HepG2 (cell line): Measurements from ENCODE around the gene ETHE1. TPM values are rescaled to one million over a fixed set of nuclear protein-coding genes. Genes with fewer than 3 reads are reported as not detected.

Source experiments
- ATAD3A ChIP-seq: sonication (generic); formaldehyde crosslinking; IDR thresholded peaks from 2 replicates; pipeline ENCODE4 v1.4.0; 2020; ENCODE audit warnings: missing genetic modification reagents
- GATAD1 ChIP-seq: IDR thresholded peaks from 2 replicates; pipeline ENCODE4 v1.6.1; 2016; ENCODE audit warnings: missing genetic modification reagents, missing compliant biosample characterization
- GFI1 ChIP-seq: sonication (generic); formaldehyde crosslinking; IDR thresholded peaks from 2 replicates; pipeline ENCODE4 v1.5.0; 2020; ENCODE audit warnings: missing genetic modification reagents, mild to moderate bottlenecking, borderline replicate concordance
- HOXD1 ChIP-seq: sonication (generic); formaldehyde crosslinking; IDR thresholded peaks from 2 replicates; pipeline ENCODE4 v1.5.0; 2020; ENCODE audit warnings: missing genetic modification reagents
- KDM6A ChIP-seq: IDR thresholded peaks from 2 replicates; pipeline ENCODE4 v1.6.1; 2016; ENCODE audit warnings: low read depth
- PAWR ChIP-seq: sonication (generic); formaldehyde crosslinking; IDR thresholded peaks from 2 replicates; pipeline ENCODE4 v1.4.0; 2020; ENCODE audit warnings: missing genetic modification reagents, mild to moderate bottlenecking, borderline replicate concordance
- PITX1 ChIP-seq: sonication (generic); formaldehyde crosslinking; IDR thresholded peaks from 2 replicates; pipeline ENCODE4 v1.5.1; 2020; ENCODE audit warnings: mild to moderate bottlenecking, missing genetic modification reagents
- PRDM4 ChIP-seq: sonication (generic); formaldehyde crosslinking; IDR thresholded peaks from 2 replicates; pipeline ENCODE4 v1.9.0; 2021; ENCODE audit warnings: missing genetic modification reagents, borderline replicate concordance
- SP2 ChIP-seq: sonication (generic); formaldehyde crosslinking; IDR thresholded peaks from 2 replicates; pipeline ENCODE4 v1.5.1; 2020; ENCODE audit warnings: mild to moderate bottlenecking, missing genetic modification reagents
- TOE1 ChIP-seq: sonication (generic); formaldehyde crosslinking; IDR thresholded peaks from 2 replicates; pipeline ENCODE4 v1.4.0; 2020; ENCODE audit warnings: mild to moderate bottlenecking, missing genetic modification reagents
- USF2 ChIP-seq, 2 experiments: sonication (generic) in 1 of 2; formaldehyde crosslinking in 1 of 2; IDR thresholded peaks; 2 replicates each; pipeline versions ENCODE4 v1.5.1 to v1.6.1; 2011 to 2020; ENCODE audit warnings: borderline replicate concordance in 1 of 2, low read depth in 1 of 2, low read length in 1 of 2, mild to moderate bottlenecking in 1 of 2, missing genetic modification reagents in 1 of 2, moderate library complexity in 1 of 2
- YY1 ChIP-seq: IDR thresholded peaks from 2 replicates; pipeline ENCODE4 v1.6.1; 2011; ENCODE audit warnings: low read length, low read depth, moderate library complexity, mild to moderate bottlenecking; ENCODE audit not compliant: insufficient read depth, insufficient replicate concordance
- ZFP36L2 ChIP-seq: sonication (generic); formaldehyde crosslinking; IDR thresholded peaks from 2 replicates; pipeline ENCODE4 v1.4.0; 2020; ENCODE audit warnings: missing genetic modification reagents
- ZKSCAN5 ChIP-seq: sonication (generic); formaldehyde crosslinking; IDR thresholded peaks from 2 replicates; pipeline ENCODE4 v1.5.1; 2020; ENCODE audit warnings: mild to moderate bottlenecking, missing genetic modification reagents
- ZNF205 ChIP-seq: IDR thresholded peaks from 2 replicates; pipeline ENCODE4 v1.6.1; 2018; ENCODE audit warnings: missing biosample characterization, missing genetic modification reagents
- ZNF883 ChIP-seq: sonication (generic); formaldehyde crosslinking; IDR thresholded peaks from 2 replicates; pipeline ENCODE4 v1.5.1; 2020; ENCODE audit warnings: mild to moderate bottlenecking, missing genetic modification reagents; ENCODE audit errors: not compliant biosample characterization
- polyA plus RNA-seq, 8 experiments: library from polyadenylated mRNA; depleted of rRNA in 3 of 8; stranded (reverse) in 7 of 8; unstranded in 1 of 8; fragments of >200 nt; fragmentation: Illumina TruSeq in 4 of 8; extraction: Trizol in 4 of 8; gene quantifications; 2 replicates each; pipeline versions ENCODE4 v1.2.1 to v1.2.3, GENCODE V29; 2011 to 2016; ENCODE audit warnings: low read depth in 4 of 8, missing spikeins in 1 of 8, mixed read lengths in 1 of 8; ENCODE audit not compliant: insufficient read depth in 1 of 8
- total RNA-seq, 5 experiments: library from RNA; depleted of rRNA; stranded (reverse); fragments of >200 nt; fragmentation: Illumina TruSeq; extraction: Trizol; gene quantifications; 2 replicates each; pipeline ENCODE4 v1.2.3, GENCODE V29; 2016; ENCODE audit warnings: low read depth in 1 of 5
- TF ChIP-seq, protein P1 (sequence below): IDR thresholded peaks from 2 replicates; pipeline ENCODE4 v1.6.1; 2016; ENCODE audit warnings: control low read depth
- TF ChIP-seq, protein P2 (sequence below): sonication (generic); formaldehyde crosslinking; IDR thresholded peaks from 2 replicates; pipeline ENCODE4 v1.8.0; 2022; ENCODE audit warnings: mild to moderate bottlenecking, missing genetic modification reagents, moderate library complexity

The ETHE1 gene
- total and polyA plus RNA-seq, 2 of the 13 experiments (the other 11 are each of a cell fraction or from before 2014, with no cell fraction given): 32.5 to 58.4 TPM

DNA sequence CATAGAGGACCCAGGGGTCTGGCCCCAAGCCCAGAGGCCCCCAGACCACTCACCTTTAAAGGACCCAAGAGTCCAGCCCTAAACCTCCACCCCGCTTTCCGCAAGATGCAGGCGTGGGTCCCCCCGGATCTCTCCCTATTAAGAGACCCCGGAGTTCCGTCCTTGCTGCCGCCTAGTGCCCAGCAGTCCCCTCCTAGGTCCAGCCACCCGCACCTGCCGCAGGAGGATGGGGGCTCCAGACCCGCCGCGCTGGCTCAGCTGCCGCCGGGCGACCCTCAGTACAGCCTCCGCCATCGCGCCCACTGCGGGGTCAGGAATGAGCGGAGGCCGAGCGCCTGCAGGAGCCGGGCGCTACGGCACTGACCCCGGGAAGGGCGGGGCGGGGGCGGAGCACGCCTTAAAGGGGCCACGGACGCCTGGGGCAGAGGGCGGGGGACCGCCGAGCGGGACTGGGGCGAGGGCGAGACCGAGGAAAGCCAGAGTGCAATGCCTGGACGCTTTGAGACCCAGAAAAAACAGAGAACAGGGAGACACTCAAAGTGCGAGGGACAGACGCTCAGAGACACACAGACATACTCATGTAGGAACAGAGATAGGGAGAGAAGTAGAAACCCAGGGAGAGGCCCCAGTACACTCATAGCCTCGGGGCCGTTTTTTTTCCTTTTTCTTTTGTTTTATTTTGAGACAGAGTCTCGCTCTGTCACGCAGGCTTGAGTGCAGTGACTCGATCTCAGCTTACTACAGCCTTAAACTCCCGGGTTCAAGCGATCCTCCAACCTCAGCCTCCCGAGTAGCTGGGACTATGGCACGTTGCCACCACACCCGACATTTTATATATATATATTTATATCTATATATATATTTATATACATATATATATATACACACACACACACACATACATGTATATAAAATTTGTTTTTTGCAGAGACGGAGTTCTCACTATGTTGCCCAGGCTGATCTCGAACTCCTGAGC lies at the start of gene ETHE1 (continued):
- TF ChIP-seq PRDM4 (no peak), TOE1 (CRISPR knock-in tag) (no peak), ATAD3A (CRISPR knock-in tag) (no peak), PAWR (CRISPR knock-in tag) (no peak), ZKSCAN5 (no peak), ZFP36L2 (CRISPR knock-in tag) (no peak), ZNF883 (CRISPR knock-in tag) (peak; percentile 26), PITX1 (CRISPR knock-in tag) (0 out of 2 replicates have a peak, but pooled peaks have one; percentile 30), KDM6A (CRISPR knock-in tag) (no peak), GFI1 (CRISPR knock-in tag) (no peak), GATAD1 (CRISPR knock-in tag) (peak; percentile 45; the same call in 1 of the 2 replicates), YY1 (peak; percentile 78), SP2 (CRISPR knock-in tag) (no peak), USF2 (IDR thresholded peaks at IDR 0.05; ENCODE audit: low read depth, low read length) (no peak), USF2 (CRISPR knock-in tag; IDR thresholded peaks at IDR 0.05; ENCODE audit: borderline replicate concordance) (no peak), HOXD1 (CRISPR knock-in tag) (no peak), ZNF205 (CRISPR knock-in tag) (no peak)
- TF ChIP-seq, protein P1, sequence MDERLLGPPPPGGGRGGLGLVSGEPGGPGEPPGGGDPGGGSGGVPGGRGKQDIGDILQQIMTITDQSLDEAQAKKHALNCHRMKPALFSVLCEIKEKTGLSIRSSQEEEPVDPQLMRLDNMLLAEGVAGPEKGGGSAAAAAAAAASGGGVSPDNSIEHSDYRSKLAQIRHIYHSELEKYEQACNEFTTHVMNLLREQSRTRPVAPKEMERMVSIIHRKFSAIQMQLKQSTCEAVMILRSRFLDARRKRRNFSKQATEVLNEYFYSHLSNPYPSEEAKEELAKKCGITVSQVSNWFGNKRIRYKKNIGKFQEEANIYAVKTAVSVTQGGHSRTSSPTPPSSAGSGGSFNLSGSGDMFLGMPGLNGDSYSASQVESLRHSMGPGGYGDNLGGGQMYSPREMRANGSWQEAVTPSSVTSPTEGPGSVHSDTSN (CRISPR knock-in tag): no peak
- TF ChIP-seq, protein P2, sequence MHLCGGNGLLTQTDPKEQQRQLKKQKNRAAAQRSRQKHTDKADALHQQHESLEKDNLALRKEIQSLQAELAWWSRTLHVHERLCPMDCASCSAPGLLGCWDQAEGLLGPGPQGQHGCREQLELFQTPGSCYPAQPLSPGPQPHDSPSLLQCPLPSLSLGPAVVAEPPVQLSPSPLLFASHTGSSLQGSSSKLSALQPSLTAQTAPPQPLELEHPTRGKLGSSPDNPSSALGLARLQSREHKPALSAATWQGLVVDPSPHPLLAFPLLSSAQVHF (CRISPR knock-in tag): no peak
